Measurements from ENCODE around the gene CDH4. TPM values are rescaled to one million over a fixed set of nuclear protein-coding genes. Genes with fewer than 3 reads are reported as not detected.
"Not testable (repeated sequence)": the region's sequence is repeated elsewhere in the genome, so short reads cannot be mapped to it uniquely, and the experiment has no call there.

CDH4 gene
- total RNA-seq, 1 donor from 2014 or later: not detected

- H3K4me1 ChIP-seq: no peaks in the 10 kb centered on the region
- H3K27ac ChIP-seq: no peak overlapping the region
- intact Hi-C loops (cut with DNase I): no loop called here
- H3K4me3 ChIP-seq: no peak overlapping the region
- H3K9me3 ChIP-seq: no peaks in the 10 kb centered on the region
- H3K27me3 ChIP-seq: no peaks in the 10 kb centered on the region
- no peak for TF ChIP-seq CTCF (IDR thresholded peaks at IDR 0.05)
- no peaks in the 10 kb centered on the region for H3K36me3 ChIP-seq
- DNase-seq (ENCODE audit: low spot score in 2 of 2): no peak
Measured at GRCh38 chr20:61397790-61398189, 145.7 kb downstream of the CDH4 start.

GRCh38 chr20:61399433-61399832 is 147.4 kb downstream of the CDH4 start:
- H3K9me3 ChIP-seq: no peaks in the 10 kb centered on the region
- no peaks in the 10 kb centered on the region for H3K27me3 ChIP-seq
- no peak for TF ChIP-seq CTCF (IDR thresholded peaks at IDR 0.05)
- H3K36me3 ChIP-seq: no peaks in the 10 kb centered on the region
- H3K4me1 ChIP-seq: no peaks in the 10 kb centered on the region
- intact Hi-C loops (cut with DNase I): no loop called here
- DNase-seq (ENCODE audit: low spot score in 2 of 2): no peak
- H3K4me3 ChIP-seq: no peak overlapping the region
- no peak overlapping the region for H3K27ac ChIP-seq

- intact Hi-C loops (cut with DNase I): no loop called here
- Histone ChIP-seq H3K36me3 (no peaks in the 10 kb centered on the region), H3K27ac (no peak overlapping the region), H3K27me3 (no peaks in the 10 kb centered on the region), H3K9me3 (no peaks in the 10 kb centered on the region), H3K4me3 (no peak overlapping the region), H3K4me1 (no peaks in the 10 kb centered on the region)
- TF ChIP-seq CTCF (IDR thresholded peaks at IDR 0.05): no peak
- no peak for DNase-seq (ENCODE audit: low spot score in 2 of 2)
Measured at GRCh38 chr20:61400499-61400898, 148.4 kb downstream of the CDH4 start.

- Histone ChIP-seq H3K36me3 (no peaks in the 10 kb centered on the region), H3K27me3 (no peaks in the 10 kb centered on the region), H3K4me1 (no peaks in the 10 kb centered on the region), H3K27ac (no peak overlapping the region), H3K4me3 (no peak overlapping the region), H3K9me3 (no peaks in the 10 kb centered on the region)
- DNase-seq (ENCODE audit: low spot score in 2 of 2): no peak
- TF ChIP-seq CTCF (IDR thresholded peaks at IDR 0.05): no peak
- intact Hi-C loops (cut with DNase I): no loop called here
Measured at GRCh38 chr20:61404303-61404702, 152.2 kb downstream of the CDH4 start.

GRCh38 chr20:61405007-61405406 is 152.9 kb downstream of the CDH4 start:
- H3K4me3 ChIP-seq: no peak overlapping the region
- intact Hi-C loops (cut with DNase I): no loop called here
- no peak for TF ChIP-seq CTCF (IDR thresholded peaks at IDR 0.05)
- H3K27ac ChIP-seq: no peak overlapping the region
- H3K4me1 ChIP-seq: no peaks in the 10 kb centered on the region
- DNase-seq (ENCODE audit: low spot score in 2 of 2): no peak
- H3K36me3 ChIP-seq: no peaks in the 10 kb centered on the region
- no peaks in the 10 kb centered on the region for H3K27me3 ChIP-seq
- no peaks in the 10 kb centered on the region for H3K9me3 ChIP-seq

GRCh38 chr20:61406773-61407172 is 154.7 kb downstream of the CDH4 start:
- H3K27ac ChIP-seq; intact Hi-C loops (cut with DNase I); H3K9me3 ChIP-seq; H3K4me1 ChIP-seq; DNase-seq (ENCODE audit: low spot score in 2 of 2); H3K36me3 ChIP-seq; H3K4me3 ChIP-seq; H3K27me3 ChIP-seq: not testable (repeated sequence)
